ENCODE results near the gene ABHD17C. TPM values are rescaled to one million over a fixed set of nuclear protein-coding genes. Genes with fewer than 3 reads are reported as not detected.

Gene ABHD17C
- total and polyA plus RNA-seq, 2 of the 8 experiments (the other 6 are each of a cell fraction or from before 2014, with no cell fraction given): 20.2 to 29.8 TPM

DNA sequence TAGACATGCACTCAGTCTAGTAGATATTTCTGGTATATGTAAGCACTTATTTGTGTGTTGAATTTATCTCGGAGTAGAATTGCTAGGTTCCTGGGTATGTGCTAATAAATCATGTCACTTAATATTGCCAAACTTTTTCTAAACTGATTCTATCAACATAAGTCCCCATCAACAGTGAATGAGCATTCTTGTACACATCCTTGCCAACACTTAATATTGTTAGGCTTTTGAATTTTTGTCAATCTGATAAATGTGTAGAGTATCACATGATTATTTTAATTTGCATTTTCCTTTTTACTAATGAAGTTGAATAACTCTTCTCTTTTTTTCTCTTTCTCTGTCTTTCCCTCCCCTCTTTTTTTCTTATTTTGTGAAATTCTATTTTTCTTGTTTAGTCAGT lies 50.8 kb downstream of the ABHD17C start (continued):
- TF ChIP-seq, protein P1, sequence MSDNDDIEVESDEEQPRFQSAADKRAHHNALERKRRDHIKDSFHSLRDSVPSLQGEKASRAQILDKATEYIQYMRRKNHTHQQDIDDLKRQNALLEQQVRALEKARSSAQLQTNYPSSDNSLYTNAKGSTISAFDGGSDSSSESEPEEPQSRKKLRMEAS (IDR thresholded peaks at IDR 0.05): no peak
- TF ChIP-seq HDAC2 (IDR thresholded peaks at IDR 0.05; ENCODE audit: borderline replicate concordance in 1 of 2, low read depth in 2 of 2, low read length in 2 of 2) (no peak), BCL11A (IDR thresholded peaks at IDR 0.05; ENCODE audit: low read depth in 2 of 2, low read length in 2 of 2) (no peak)
- TF ChIP-seq, protein P2, sequence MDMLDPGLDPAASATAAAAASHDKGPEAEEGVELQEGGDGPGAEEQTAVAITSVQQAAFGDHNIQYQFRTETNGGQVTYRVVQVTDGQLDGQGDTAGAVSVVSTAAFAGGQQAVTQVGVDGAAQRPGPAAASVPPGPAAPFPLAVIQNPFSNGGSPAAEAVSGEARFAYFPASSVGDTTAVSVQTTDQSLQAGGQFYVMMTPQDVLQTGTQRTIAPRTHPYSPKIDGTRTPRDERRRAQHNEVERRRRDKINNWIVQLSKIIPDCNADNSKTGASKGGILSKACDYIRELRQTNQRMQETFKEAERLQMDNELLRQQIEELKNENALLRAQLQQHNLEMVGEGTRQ (IDR thresholded peaks at IDR 0.05; ENCODE audit: low read length): no peak

All from H1 (cell line).